ENCODE data around the gene ARFGEF3.
A peak's percentile ranks its signal among the peaks of the same experiment; 100 is the strongest.

The ARFGEF3 gene

GRCh38 chr6:138162111-138162954 is 594 bp downstream of the ARFGEF3 start:
- H3K36me3 ChIP-seq (ENCODE audit: control insufficient read depth, insufficient read depth, low read length): no peaks in the 10 kb centered on the region
- no peak overlapping the region for H3K27ac ChIP-seq (ENCODE audit: low read depth, low read length, severe bottlenecking)
- H3K4me3 ChIP-seq (ENCODE audit: extremely low read depth, insufficient read depth, low read length, poor library complexity, severe bottlenecking): peak overlapping the region; percentile 42
- peaks cover 5% of the 10 kb centered on the region for H3K4me1 ChIP-seq (ENCODE audit: control insufficient read depth, insufficient read depth, low read length, poor library complexity, severe bottlenecking)
- no peaks in the 10 kb centered on the region for H3K9me3 ChIP-seq (ENCODE audit: control insufficient read depth, low read length)
- WGBS, 2 experiments (ENCODE audit: insufficient coverage in 2 of 2): 2 to 4% methylated on average over 38 to 44 of the region's 53 CpGs

DNA sequence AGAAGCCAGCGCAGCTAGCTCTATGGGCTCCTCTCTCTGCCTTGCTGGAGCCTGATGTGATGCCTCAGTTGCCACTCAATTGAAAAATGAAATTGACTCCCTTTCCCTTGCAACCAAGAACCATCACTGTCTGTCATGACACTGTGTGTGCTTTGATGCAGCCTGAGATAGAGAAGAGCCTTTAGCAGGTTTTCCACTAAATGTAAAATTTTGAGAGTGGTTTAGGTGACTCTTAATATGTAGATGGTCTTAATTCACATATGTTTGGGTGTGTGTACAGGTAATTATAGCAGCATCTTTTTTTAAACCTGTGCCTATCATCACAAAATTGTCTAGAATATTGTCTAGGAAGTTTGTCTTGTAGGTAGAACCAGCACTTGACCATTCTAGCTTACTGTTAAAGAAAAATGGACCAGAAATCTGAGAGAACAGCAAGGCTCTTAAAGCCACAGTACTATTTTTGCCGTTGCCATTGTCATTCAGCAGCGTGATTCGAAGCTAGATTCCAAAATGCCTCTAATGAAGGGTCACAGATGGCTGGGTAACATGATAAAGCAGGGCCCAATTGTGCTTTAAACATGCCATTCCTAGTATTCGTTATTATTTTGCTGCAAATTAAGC is 1.3 kb downstream of the ARFGEF3 start:
- Histone ChIP-seq H3K9me3 (ENCODE audit: control insufficient read depth, low read length) (no peaks in the 10 kb centered on the region), H3K27ac (ENCODE audit: low read depth, low read length, severe bottlenecking) (no peak overlapping the region), H3K4me3 (ENCODE audit: extremely low read depth, insufficient read depth, low read length, poor library complexity, severe bottlenecking) (no peak overlapping the region), H3K36me3 (ENCODE audit: control insufficient read depth, insufficient read depth, low read length) (no peaks in the 10 kb centered on the region), H3K4me1 (ENCODE audit: control insufficient read depth, insufficient read depth, low read length, poor library complexity, severe bottlenecking) (peaks cover 5% of the 10 kb centered on the region)
- 50 to 54% methylated on average over 3 to 4 of the region's 5 CpGs for WGBS, 2 experiments (ENCODE audit: insufficient coverage in 2 of 2)

DNA sequence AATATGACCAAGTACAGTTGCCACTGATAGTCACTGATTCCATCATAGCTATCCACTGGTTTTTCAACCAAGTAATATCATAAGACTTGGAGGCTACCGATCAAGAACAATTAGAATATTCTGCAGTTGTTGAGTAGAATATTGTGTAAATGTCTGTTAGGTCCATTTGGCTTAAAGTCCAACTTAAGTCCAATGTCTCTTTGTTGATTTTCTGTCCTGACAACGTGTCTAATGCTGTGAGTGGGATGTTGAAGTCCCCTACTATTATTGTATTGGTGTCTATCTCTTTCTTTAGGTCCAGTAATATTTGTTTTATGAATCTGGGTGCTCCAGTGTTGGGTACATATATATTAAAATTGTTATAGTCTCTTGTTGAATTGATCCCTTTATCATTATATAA is 13.9 kb downstream of the ARFGEF3 start:
- WGBS, 2 experiments (ENCODE audit: insufficient coverage in 2 of 2): 88% methylated on average over 1 of the region's 2 CpGs; no CpG with 5 or more reads in 1 of the 2 experiments
- no peaks in the 10 kb centered on the region for H3K4me1 ChIP-seq (ENCODE audit: control insufficient read depth, insufficient read depth, low read length, poor library complexity, severe bottlenecking)
- H3K36me3 ChIP-seq (ENCODE audit: control insufficient read depth, insufficient read depth, low read length): no peaks in the 10 kb centered on the region

GRCh38 chr6:138176652-138177232 is 15.0 kb downstream of the ARFGEF3 start:
- Histone ChIP-seq H3K4me3 (ENCODE audit: extremely low read depth, insufficient read depth, low read length, poor library complexity, severe bottlenecking) (no peak overlapping the region), H3K4me1 (ENCODE audit: control insufficient read depth, insufficient read depth, low read length, poor library complexity, severe bottlenecking) (no peaks in the 10 kb centered on the region), H3K36me3 (ENCODE audit: control insufficient read depth, insufficient read depth, low read length) (no peaks in the 10 kb centered on the region), H3K9me3 (ENCODE audit: control insufficient read depth, low read length) (peaks cover 11% of the 10 kb centered on the region), H3K27ac (ENCODE audit: low read depth, low read length, severe bottlenecking) (no peak overlapping the region)
- WGBS, 2 experiments (ENCODE audit: insufficient coverage in 2 of 2): no CpG with 5 or more reads among the region's 2 CpGs

More for the DNA sequence above, 13.9 kb downstream of the ARFGEF3 start:
- Histone ChIP-seq H3K4me3 (ENCODE audit: extremely low read depth, insufficient read depth, low read length, poor library complexity, severe bottlenecking) (no peak overlapping the region), H3K9me3 (ENCODE audit: control insufficient read depth, low read length) (peaks cover 11% of the 10 kb centered on the region), H3K27ac (ENCODE audit: low read depth, low read length, severe bottlenecking) (no peak overlapping the region)

DNA sequence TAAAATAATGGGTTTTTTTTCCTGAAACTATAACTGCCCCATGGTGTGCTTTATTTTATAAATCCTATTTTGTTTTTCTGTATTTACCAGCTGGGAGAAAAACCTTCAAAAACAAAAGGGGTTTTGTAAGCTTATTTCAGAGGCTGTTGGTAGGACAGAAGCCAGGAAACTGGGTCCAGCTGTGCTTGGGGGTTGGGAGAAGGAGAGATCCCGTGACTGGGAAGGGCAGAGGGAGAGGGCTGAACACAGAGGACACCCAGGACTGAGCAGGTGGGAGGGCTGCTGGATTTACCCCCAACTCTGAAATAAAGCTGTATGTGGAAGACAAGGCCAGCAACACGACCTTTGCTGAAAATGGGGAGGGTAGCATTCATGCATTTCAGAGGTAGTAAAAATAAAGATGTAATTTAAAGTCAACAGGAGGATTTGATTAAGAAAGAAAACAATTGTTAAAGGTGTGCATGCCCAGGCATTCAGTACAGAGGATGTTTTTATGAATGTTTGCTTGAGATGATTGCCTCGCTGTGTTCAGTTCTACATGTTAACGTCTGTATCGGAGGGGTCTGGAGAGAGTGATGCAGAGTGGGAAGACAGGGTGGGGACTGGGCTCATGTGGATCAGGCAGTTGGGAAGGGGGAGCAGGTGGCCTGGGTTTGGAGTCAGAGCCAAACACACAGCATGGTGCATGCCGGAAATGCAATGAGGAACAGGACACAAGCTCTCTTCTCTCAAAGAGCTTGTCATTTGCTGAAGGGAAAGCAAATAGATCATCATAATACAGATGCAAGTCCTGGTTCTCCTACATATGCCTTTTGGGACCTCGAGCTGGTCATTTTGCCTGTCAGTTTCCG is 21.4 kb downstream of the ARFGEF3 start:
- H3K9me3 ChIP-seq (ENCODE audit: control insufficient read depth, low read length): peaks cover 1% of the 10 kb centered on the region
- no peaks in the 10 kb centered on the region for H3K4me1 ChIP-seq (ENCODE audit: control insufficient read depth, insufficient read depth, low read length, poor library complexity, severe bottlenecking)
- H3K36me3 ChIP-seq (ENCODE audit: control insufficient read depth, insufficient read depth, low read length): no peaks in the 10 kb centered on the region
- H3K27ac ChIP-seq (ENCODE audit: low read depth, low read length, severe bottlenecking): no peak overlapping the region
- no peak overlapping the region for H3K4me3 ChIP-seq (ENCODE audit: extremely low read depth, insufficient read depth, low read length, poor library complexity, severe bottlenecking)
- 49 to 65% methylated on average over 7 of the region's 8 CpGs for WGBS, 2 experiments (ENCODE audit: insufficient coverage in 2 of 2)

- no peak overlapping the region for H3K27ac ChIP-seq (ENCODE audit: low read depth, low read length, severe bottlenecking)
- no peaks in the 10 kb centered on the region for H3K9me3 ChIP-seq (ENCODE audit: control insufficient read depth, low read length)
- no peaks in the 10 kb centered on the region for H3K36me3 ChIP-seq (ENCODE audit: control insufficient read depth, insufficient read depth, low read length)
- WGBS, 2 experiments (ENCODE audit: insufficient coverage in 2 of 2): 79 to 82% methylated on average over 3 to 4 of the region's 4 CpGs
- no peaks in the 10 kb centered on the region for H3K4me1 ChIP-seq (ENCODE audit: control insufficient read depth, insufficient read depth, low read length, poor library complexity, severe bottlenecking)
- H3K4me3 ChIP-seq (ENCODE audit: extremely low read depth, insufficient read depth, low read length, poor library complexity, severe bottlenecking): no peak overlapping the region
Observed at GRCh38 chr6:138183790-138184134, 22.0 kb downstream of the ARFGEF3 start.

DNA sequence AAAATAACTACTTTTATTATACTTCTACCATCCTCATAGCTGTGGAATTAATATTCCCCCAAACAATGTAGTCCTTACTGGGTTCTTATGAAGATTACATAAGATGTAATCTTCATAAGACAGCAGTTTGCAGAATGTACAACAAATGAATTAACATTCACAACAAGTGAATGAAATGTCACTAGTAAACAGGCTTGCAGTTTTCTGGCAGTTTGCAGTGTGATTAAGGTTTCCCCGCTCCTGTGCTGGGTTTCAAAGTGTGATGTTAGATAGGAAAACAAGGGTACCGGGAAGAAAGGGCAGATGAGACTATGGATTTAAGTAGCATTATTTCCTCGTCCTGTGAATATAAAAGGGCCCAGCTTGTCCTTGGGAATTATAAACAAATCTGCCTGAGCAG is 22.5 kb downstream of the ARFGEF3 start:
- Histone ChIP-seq H3K4me1 (ENCODE audit: control insufficient read depth, insufficient read depth, low read length, poor library complexity, severe bottlenecking) (no peaks in the 10 kb centered on the region), H3K27ac (ENCODE audit: low read depth, low read length, severe bottlenecking) (no peak overlapping the region), H3K9me3 (ENCODE audit: control insufficient read depth, low read length) (no peaks in the 10 kb centered on the region), H3K4me3 (ENCODE audit: extremely low read depth, insufficient read depth, low read length, poor library complexity, severe bottlenecking) (no peak overlapping the region), H3K36me3 (ENCODE audit: control insufficient read depth, insufficient read depth, low read length) (no peaks in the 10 kb centered on the region)
- 77 to 86% methylated on average over 1 to 3 of the region's 3 CpGs for WGBS, 2 experiments (ENCODE audit: insufficient coverage in 2 of 2)

- Histone ChIP-seq H3K9me3 (ENCODE audit: control insufficient read depth, low read length) (no peaks in the 10 kb centered on the region), H3K27ac (ENCODE audit: low read depth, low read length, severe bottlenecking) (no peak overlapping the region), H3K4me3 (ENCODE audit: extremely low read depth, insufficient read depth, low read length, poor library complexity, severe bottlenecking) (no peak overlapping the region), H3K36me3 (ENCODE audit: control insufficient read depth, insufficient read depth, low read length) (no peaks in the 10 kb centered on the region), H3K4me1 (ENCODE audit: control insufficient read depth, insufficient read depth, low read length, poor library complexity, severe bottlenecking) (no peaks in the 10 kb centered on the region)
- WGBS, 2 experiments (ENCODE audit: insufficient coverage in 2 of 2): 85 to 91% methylated on average over 4 of the region's 4 CpGs
Observed at GRCh38 chr6:138187156-138187555, 25.4 kb downstream of the ARFGEF3 start.

- 84 to 96% methylated on average over 3 to 4 of the region's 5 CpGs for WGBS, 2 experiments (ENCODE audit: insufficient coverage in 2 of 2)
Observed at GRCh38 chr6:138188278-138188941, 26.7 kb downstream of the ARFGEF3 start.

GRCh38 chr6:138194287-138194686 is 32.5 kb downstream of the ARFGEF3 start:
- H3K27ac ChIP-seq (ENCODE audit: low read depth, low read length, severe bottlenecking): no peak overlapping the region
- 76 to 89% methylated on average over 1 to 2 of the region's 4 CpGs for WGBS, 2 experiments (ENCODE audit: insufficient coverage in 2 of 2)
- no peaks in the 10 kb centered on the region for H3K4me1 ChIP-seq (ENCODE audit: control insufficient read depth, insufficient read depth, low read length, poor library complexity, severe bottlenecking)
- no peaks in the 10 kb centered on the region for H3K36me3 ChIP-seq (ENCODE audit: control insufficient read depth, insufficient read depth, low read length)
- no peak overlapping the region for H3K4me3 ChIP-seq (ENCODE audit: extremely low read depth, insufficient read depth, low read length, poor library complexity, severe bottlenecking)
- no peaks in the 10 kb centered on the region for H3K9me3 ChIP-seq (ENCODE audit: control insufficient read depth, low read length)

More at GRCh38 chr6:138188278-138188941, 26.7 kb downstream of the ARFGEF3 start:
- Histone ChIP-seq H3K9me3 (ENCODE audit: control insufficient read depth, low read length) (no peaks in the 10 kb centered on the region), H3K4me1 (ENCODE audit: control insufficient read depth, insufficient read depth, low read length, poor library complexity, severe bottlenecking) (no peaks in the 10 kb centered on the region), H3K36me3 (ENCODE audit: control insufficient read depth, insufficient read depth, low read length) (no peaks in the 10 kb centered on the region), H3K4me3 (ENCODE audit: extremely low read depth, insufficient read depth, low read length, poor library complexity, severe bottlenecking) (no peak overlapping the region), H3K27ac (ENCODE audit: low read depth, low read length, severe bottlenecking) (no peak overlapping the region)
